B cell (primary cell): ENCODE measurements around the gene PDZD2. TPM values are rescaled to one million over a fixed set of nuclear protein-coding genes. Genes with fewer than 3 reads are reported as not detected.

Experiments used
- ATAC-seq: fragments of 200-7000 bp; cut with Tn5 transposase; one replicate; pipeline ENCODE4 v1.10.0; 2021; ENCODE audit warnings: low read depth, mild to moderate bottlenecking, moderate number of reproducible peaks, moderate library complexity
- CTCF ChIA-PET: fragments of 350-600 bp; sonication (Branson Sonifier 250); formaldehyde crosslinking; loops from one replicate; lab custom pipeline; 2021; ENCODE audit warnings: antibody characterized with exemption, inconsistent platforms; lab: Charles Lee
- POLR2A ChIA-PET: fragments of 350-600 bp; sonication (Branson Sonifier 250); formaldehyde crosslinking; loops from one replicate; lab custom pipeline; 2021; ENCODE audit warnings: antibody characterized with exemption; lab: Charles Lee
- DNase-seq: peaks from one replicate; pipeline ENCODE4 v3.0.0; 2013
- H2AFZ ChIP-seq: 2 replicates; pipeline ENCODE4 v1.6.1; 2012; ENCODE audit warnings: mild to moderate bottlenecking, low read depth, low read length; ENCODE audit not compliant: insufficient read depth, poor library complexity, severe bottlenecking
- H3K27ac ChIP-seq, 2 donors: 1 replicate in 1 of 2; 2 replicates in 1 of 2; pipeline ENCODE4 v1.5.1; 2012 to 2013; ENCODE audit warnings: low read length in 2 of 2, mild to moderate bottlenecking in 2 of 2, moderate library complexity in 1 of 2
- H3K27me3 ChIP-seq, 4 experiments: fragments of 200-600 bp in 1 of 4; sonication (generic) in 1 of 4; replicated peaks in 1 of 4; 1 replicate in 2 of 4; 2 replicates in 2 of 4; pipeline versions ENCODE4 v1.6.1 to v1.7.0; 2013 to 2016; ENCODE audit warnings: low read length in 3 of 4, mild to moderate bottlenecking in 2 of 4, mixed read lengths in 1 of 4, moderate library complexity in 1 of 4; ENCODE audit not compliant: insufficient read depth in 4 of 4, control insufficient read depth in 3 of 4; ENCODE audit errors: control extremely low read depth in 1 of 4
- H3K36me3 ChIP-seq, 2 experiments: replicated peaks in 1 of 2; 1 replicate in 1 of 2; 2 replicates in 1 of 2; pipeline versions ENCODE4 v1.6.1 to v1.7.1; 2013; ENCODE audit warnings: low read length in 1 of 2; ENCODE audit not compliant: insufficient read depth in 2 of 2, control insufficient read depth in 1 of 2; ENCODE audit errors: control extremely low read depth in 1 of 2, extremely low read depth in 1 of 2
- H3K4me1 ChIP-seq, 2 donors: fragments of 200-600 bp in 1 of 2; sonication (generic) in 1 of 2; 1 replicate in 1 of 2; 2 replicates in 1 of 2; pipeline versions ENCODE4 v1.5.1 to v1.6.1; 2013 to 2017; ENCODE audit warnings: low read length in 2 of 2; ENCODE audit not compliant: control insufficient read depth in 2 of 2, insufficient read depth in 2 of 2
- H3K4me2 ChIP-seq: replicated peaks from 2 replicates; pipeline ENCODE3; 2012; ENCODE audit warnings: mild to moderate bottlenecking, low read depth, low read length; ENCODE audit not compliant: poor library complexity, severe bottlenecking
- H3K4me3 ChIP-seq, 5 experiments: fragments of 200-600 bp in 1 of 5; sonication (generic) in 1 of 5; 1 replicate in 3 of 5; 2 replicates in 2 of 5; pipeline versions ENCODE4 v1.5.1 to v1.7.0; 2011 to 2016; ENCODE audit warnings: low read length in 4 of 5, mild to moderate bottlenecking in 4 of 5, low read depth in 2 of 5, control low read depth in 1 of 5, moderate library complexity in 1 of 5; ENCODE audit not compliant: insufficient read depth in 1 of 5; ENCODE audit errors: control extremely low read depth in 1 of 5, extremely low read depth in 1 of 5
- H3K79me2 ChIP-seq: fragments of 200-600 bp; sonication (generic); one replicate; pipeline ENCODE4 v1.6.0; 2016; ENCODE audit warnings: low read length; ENCODE audit not compliant: control insufficient read depth, insufficient read depth
- H3K9ac ChIP-seq: fragments of 200-600 bp; sonication (generic); 2 replicates; pipeline ENCODE4 v1.6.1; 2017; ENCODE audit warnings: mild to moderate bottlenecking, low read length, moderate library complexity
- H3K9me3 ChIP-seq, 3 donors: one replicate each; pipeline versions ENCODE4 v1.6.1 to v1.7.1; 2013; ENCODE audit warnings: low read length in 2 of 3; ENCODE audit not compliant: control insufficient read depth in 2 of 3, insufficient read depth in 1 of 3; ENCODE audit errors: control extremely low read depth in 1 of 3
- H4K20me1 ChIP-seq: 2 replicates; pipeline ENCODE4 v1.6.0; 2012; ENCODE audit warnings: mild to moderate bottlenecking, low read length; ENCODE audit not compliant: insufficient read depth, control insufficient read depth, poor library complexity, severe bottlenecking
- H3K27ac Mint-ChIP-seq: one replicate; pipeline ENCODE4 v1.8.0; 2021; ENCODE audit warnings: mixed read lengths
- H3K27me3 Mint-ChIP-seq: one replicate; pipeline ENCODE4 v1.8.0; 2021; ENCODE audit warnings: mixed read lengths
- H3K4me1 Mint-ChIP-seq: one replicate; pipeline ENCODE4 v1.8.0; 2021; ENCODE audit warnings: mixed read lengths
- H3K4me3 Mint-ChIP-seq: one replicate; pipeline ENCODE4 v1.8.0; 2021; ENCODE audit warnings: mixed read lengths
- H3K9me3 Mint-ChIP-seq: one replicate; pipeline ENCODE4 v1.8.0; 2022; ENCODE audit warnings: mixed read lengths; ENCODE audit not compliant: insufficient read depth
- CTCF ChIP-seq: fragments of 200-600 bp; IDR thresholded peaks from one replicate; pipeline ENCODE4 v1.8.0; 2022; ENCODE audit warnings: antibody characterized with exemption, mild to moderate bottlenecking
- EZH2 ChIP-seq: IDR thresholded peaks from 2 replicates; pipeline ENCODE4 v1.6.1; 2012; ENCODE audit warnings: borderline replicate concordance, low read depth, mild to moderate bottlenecking, moderate library complexity, low read length; ENCODE audit not compliant: insufficient read depth, poor library complexity, severe bottlenecking
- WGBS: methylation state at CpG from one replicate; pipeline ENCODE4 v1.1.5; 2013; ENCODE audit warnings: missing lambda C conversion rate; ENCODE audit not compliant: insufficient coverage; 5-methylcytosine and 5-hydroxymethylcytosine counted together
- intact Hi-C: fragments of 100-400 bp; cut with micrococcal nuclease; formaldehyde crosslinking; loops from one replicate; pipeline ENCODE4 v1.10.0; 2022
- polyA plus RNA-seq: library from polyadenylated mRNA; depleted of rRNA; stranded (reverse); fragments of >200 nt; gene quantifications from 2 replicates; pipeline ENCODE4 v1.2.3, GENCODE V29; 2012
- total RNA-seq, 2 donors: library from RNA; stranded (reverse); fragments of 120-200 nt in 1 of 2; gene quantifications; 1 replicate in 1 of 2; 2 replicates in 1 of 2; pipeline versions ENCODE4 v1.2.3 to v1.2.4, GENCODE V29; 2013 to 2022

Gene PDZD2
- total and polyA plus RNA-seq, 2 donors (not counting 1 experiment from before 2014, with no cell fraction given) = not detected

- WGBS = 92% methylated on average over 23 of the region's 24 CpGs
These were observed 448.5 kb downstream of the PDZD2 start for GRCh38 chr5:32087086-32088082.

More at GRCh38 chr5:32087086-32088082, 448.5 kb downstream of the PDZD2 start:
- intact Hi-C loops = no loop called here
- ChIA-PET POLR2A (no interaction called here), CTCF (no interaction called here)
- H3K79me2 ChIP-seq = no peaks in the 10 kb centered on the region
- no peak overlapping the region for H3K27ac Mint-ChIP-seq
- no peak for DNase-seq
- H3K36me3 ChIP-seq = no peaks in the 10 kb centered on the region
- H3K4me1 Mint-ChIP-seq = no peaks in the 10 kb centered on the region
- no peaks in the 10 kb centered on the region for H4K20me1 ChIP-seq
- TF ChIP-seq CTCF = no peak
- no peak for TF ChIP-seq EZH2
- no peaks in the 10 kb centered on the region for H3K27me3 ChIP-seq
- H2AFZ ChIP-seq = no peak overlapping the region
- no peak overlapping the region for H3K4me3 Mint-ChIP-seq
- H3K4me2 ChIP-seq = no peak overlapping the region
- no peak for ATAC-seq
- no peak overlapping the region for H3K27ac ChIP-seq
- H3K9ac ChIP-seq = no peak overlapping the region
- no peaks in the 10 kb centered on the region for H3K9me3 ChIP-seq
- no peaks in the 10 kb centered on the region for H3K27me3 Mint-ChIP-seq
- H3K9me3 Mint-ChIP-seq = no peaks in the 10 kb centered on the region
- no peak overlapping the region for H3K4me3 ChIP-seq
- H3K4me1 ChIP-seq = no peaks in the 10 kb centered on the region
